ENCODE results near the gene BOLL. TPM values are rescaled to one million over a fixed set of nuclear protein-coding genes. Genes with fewer than 3 reads are reported as not detected.
A peak's percentile ranks its signal among the peaks of the same experiment; 100 is the strongest.
"Not testable (repeated sequence)": the region's sequence is repeated elsewhere in the genome, so short reads cannot be mapped to it uniquely, and the experiment has no call there.

BOLL gene
- total RNA-seq, 1 experiment from 2014 or later: not detected

- no peak for TF ChIP-seq CTCF (IDR thresholded peaks at IDR 0.05)
- TF ChIP-seq REST (IDR thresholded peaks at IDR 0.05; ENCODE audit: insufficient read depth in 1 of 2, low read depth in 2 of 2, low read length in 1 of 2): no peak
- TF ChIP-seq TCF7L2 (IDR thresholded peaks at IDR 0.05; ENCODE audit: low read depth, low read length): no peak
- TF ChIP-seq SIN3A (IDR thresholded peaks at IDR 0.05; ENCODE audit: borderline replicate concordance, insufficient read depth, low read depth, low read length): no peak
- no peak for TF ChIP-seq POLR2AphosphoS5 (IDR thresholded peaks at IDR 0.05; ENCODE audit: low read depth, low read length)
- H3K27me3 ChIP-seq (ENCODE audit: control insufficient read depth, insufficient read depth, low read length): no peaks in the 10 kb centered on the region
- H3K4me1 ChIP-seq (ENCODE audit: control insufficient read depth, insufficient read depth, low read length): peaks cover 15% of the 10 kb centered on the region
- intact Hi-C loops (cut with micrococcal nuclease; ENCODE audit: unreplicated experiment): no loop called here
- no peak overlapping the region for H3K4me3 ChIP-seq (ENCODE audit: low read depth in 2 of 2, low read length in 2 of 2)
- no TSS peak for BruUV-seq (replicated peaks)
- H3K9me3 ChIP-seq (ENCODE audit: control insufficient read depth, insufficient read depth, low read depth, low read length): no peaks in the 10 kb centered on the region
- H3K27ac ChIP-seq (ENCODE audit: low read length): no peak overlapping the region
- ATAC-seq (no peak), DNase-seq (ENCODE audit: low read depth, low spot score) (no peak)
- CTCF ChIA-PET: no interaction called here
- POLR2A ChIA-PET: no interaction called here
- in situ Hi-C loops (cut with HindIII; ENCODE audit: low pct_unique_long_range_greater_than_20kb, low sequenced_read_pairs): no loop called here
- peaks cover 8% of the 10 kb centered on the region for H3K36me3 ChIP-seq (ENCODE audit: control insufficient read depth, insufficient read depth, low read length)
Observed at GRCh38 chr2:197710424-197711042, 74.6 kb downstream of the BOLL start.

GRCh38 chr2:197709140-197709539 lies 76.0 kb downstream of the BOLL start:
- in situ Hi-C loops (cut with HindIII; ENCODE audit: low pct_unique_long_range_greater_than_20kb, low sequenced_read_pairs); H3K36me3 ChIP-seq (ENCODE audit: control insufficient read depth, insufficient read depth, low read length); DNase-seq (ENCODE audit: low read depth, low spot score); H3K27ac ChIP-seq (ENCODE audit: low read length); BruUV-seq (replicated peaks); POLR2A ChIA-PET; ATAC-seq; CTCF ChIA-PET; H3K9me3 ChIP-seq (ENCODE audit: control insufficient read depth, insufficient read depth, low read depth, low read length); H3K27me3 ChIP-seq (ENCODE audit: control insufficient read depth, insufficient read depth, low read length); H3K4me3 ChIP-seq (ENCODE audit: low read depth in 2 of 2, low read length in 2 of 2): not testable (repeated sequence)
- peaks cover 15% of the 10 kb centered on the region for H3K4me1 ChIP-seq (ENCODE audit: control insufficient read depth, insufficient read depth, low read length)
- intact Hi-C loops (cut with micrococcal nuclease; ENCODE audit: unreplicated experiment): loop anchor here (5.0 kb wide), 1 partner anchor 207 kb away; the partner anchor contains the start of gene HSPE1

GRCh38 chr2:197708331-197708730 lies 76.8 kb downstream of the BOLL start:
- in situ Hi-C loops (cut with HindIII; ENCODE audit: low pct_unique_long_range_greater_than_20kb, low sequenced_read_pairs): no loop called here
- intact Hi-C loops (cut with micrococcal nuclease; ENCODE audit: unreplicated experiment): loop anchor here (5.0 kb wide), 1 partner anchor 206 kb away; the partner anchor contains the start of gene HSPE1
- no peak for ATAC-seq
- ChIA-PET CTCF (no interaction called here), POLR2A (no interaction called here)
- no peak for DNase-seq (ENCODE audit: low read depth, low spot score)
- Histone ChIP-seq H3K4me1 (ENCODE audit: control insufficient read depth, insufficient read depth, low read length) (peaks cover 15% of the 10 kb centered on the region), H3K36me3 (ENCODE audit: control insufficient read depth, insufficient read depth, low read length) (peaks cover 6% of the 10 kb centered on the region), H3K27ac (ENCODE audit: low read length) (no peak overlapping the region; the same call in 1 of the 2 replicates), H3K27me3 (ENCODE audit: control insufficient read depth, insufficient read depth, low read length) (no peaks in the 10 kb centered on the region), H3K9me3 (ENCODE audit: control insufficient read depth, insufficient read depth, low read depth, low read length) (no peaks in the 10 kb centered on the region), H3K4me3 (ENCODE audit: low read depth in 2 of 2, low read length in 2 of 2) (peak overlapping the region in 1 of 2 experiments; percentile 94; a peak in 2 of 4 replicates)
- TF ChIP-seq CTCF (IDR thresholded peaks at IDR 0.05) (no peak), REST (IDR thresholded peaks at IDR 0.05; ENCODE audit: insufficient read depth in 1 of 2, low read depth in 2 of 2, low read length in 1 of 2) (no peak), SIN3A (IDR thresholded peaks at IDR 0.05; ENCODE audit: borderline replicate concordance, insufficient read depth, low read depth, low read length) (no peak), TCF7L2 (IDR thresholded peaks at IDR 0.05; ENCODE audit: low read depth, low read length) (no peak), POLR2AphosphoS5 (IDR thresholded peaks at IDR 0.05; ENCODE audit: low read depth, low read length) (no peak)
- BruUV-seq (replicated peaks): no TSS peak
